Measurements from ENCODE around the gene MED25.

Gene MED25

GRCh38 chr19:49872245-49873128 is 54.4 kb downstream of the MED25 start:
- Histone ChIP-seq H3K36me3 (ENCODE audit: low read length) (no peaks in the 10 kb centered on the region), H4K20me1 (ENCODE audit: low read depth, low read length) (no peaks in the 10 kb centered on the region), H3K4me2 (ENCODE audit: low read depth, low read length, poor library complexity, severe bottlenecking) (no peak overlapping the region), H3K79me2 (ENCODE audit: insufficient read depth, low read length) (peaks cover 9% of the 10 kb centered on the region; the same call in 1 of the 2 replicates), H3K27me3 (ENCODE audit: low read length) (no peaks in the 10 kb centered on the region), H3K9me3 (ENCODE audit: insufficient read depth, low read length) (0 out of 2 replicates have a peak, but pooled peaks cover 4% of the 10 kb centered on the region), H3K4me3 (ENCODE audit: insufficient read depth, low read length, poor library complexity, severe bottlenecking) (no peak overlapping the region), H3K9me2 (replicated peaks; ENCODE audit: insufficient read depth, low read length) (no peaks in the 10 kb centered on the region), H3K27ac (ENCODE audit: low read depth, low read length) (no peak overlapping the region), H2AFZ (ENCODE audit: low read depth, low read length, severe bottlenecking) (no peak overlapping the region), H3K9ac (ENCODE audit: low read length) (no peak overlapping the region), H3F3A (ENCODE audit: insufficient read depth) (peaks cover 19% of the 10 kb centered on the region; the same call in 1 of the 2 replicates)
- TF ChIP-seq EZH2phosphoT487 (conservative IDR thresholded peaks at IDR 0.05; ENCODE audit: low read length) = no peak
- TF ChIP-seq CTCF (IDR thresholded peaks at IDR 0.05; ENCODE audit: insufficient read depth, low read length, poor library complexity, severe bottlenecking) = no peak

- TF ChIP-seq CTCF (IDR thresholded peaks at IDR 0.05; ENCODE audit: insufficient read depth, low read length, poor library complexity, severe bottlenecking) (no peak), EZH2phosphoT487 (conservative IDR thresholded peaks at IDR 0.05; ENCODE audit: low read length) (no peak)
- H3K36me3 ChIP-seq (ENCODE audit: low read length) = no peaks in the 10 kb centered on the region
- 0 out of 2 replicates have a peak, but pooled peaks cover 15% of the 10 kb centered on the region for H3F3A ChIP-seq (ENCODE audit: insufficient read depth)
- H3K4me3 ChIP-seq (ENCODE audit: insufficient read depth, low read length, poor library complexity, severe bottlenecking) = no peak overlapping the region
- no peak overlapping the region for H3K27ac ChIP-seq (ENCODE audit: low read depth, low read length)
- H4K20me1 ChIP-seq (ENCODE audit: low read depth, low read length) = no peaks in the 10 kb centered on the region
- no peak overlapping the region for H3K4me2 ChIP-seq (ENCODE audit: low read depth, low read length, poor library complexity, severe bottlenecking)
- no peaks in the 10 kb centered on the region for H3K27me3 ChIP-seq (ENCODE audit: low read length)
- H2AFZ ChIP-seq (ENCODE audit: low read depth, low read length, severe bottlenecking) = no peak overlapping the region
- 0 out of 2 replicates have a peak, but pooled peaks cover 3% of the 10 kb centered on the region for H3K9me3 ChIP-seq (ENCODE audit: insufficient read depth, low read length)
- no peak overlapping the region for H3K9ac ChIP-seq (ENCODE audit: low read length)
- H3K79me2 ChIP-seq (ENCODE audit: insufficient read depth, low read length) = peaks cover 9% of the 10 kb centered on the region; the same call in 1 of the 2 replicates
- H3K9me2 ChIP-seq (replicated peaks; ENCODE audit: insufficient read depth, low read length) = no peaks in the 10 kb centered on the region
Measured at GRCh38 chr19:49873129-49873521, 55.0 kb downstream of the MED25 start.

GRCh38 chr19:49873834-49874233 is 55.7 kb downstream of the MED25 start:
- H2AFZ ChIP-seq (ENCODE audit: low read depth, low read length, severe bottlenecking) = no peak overlapping the region
- H3K4me2 ChIP-seq (ENCODE audit: low read depth, low read length, poor library complexity, severe bottlenecking) = no peak overlapping the region
- H3K27ac ChIP-seq (ENCODE audit: low read depth, low read length) = no peak overlapping the region
- no peak overlapping the region for H3K9ac ChIP-seq (ENCODE audit: low read length)
- H3K79me2 ChIP-seq (ENCODE audit: insufficient read depth, low read length) = peaks cover 9% of the 10 kb centered on the region; the same call in 1 of the 2 replicates
- no peaks in the 10 kb centered on the region for H3K27me3 ChIP-seq (ENCODE audit: low read length)
- no peaks in the 10 kb centered on the region for H3K9me3 ChIP-seq (ENCODE audit: insufficient read depth, low read length)
- no peaks in the 10 kb centered on the region for H3K9me2 ChIP-seq (replicated peaks; ENCODE audit: insufficient read depth, low read length)
- 0 out of 2 replicates have a peak, but pooled peaks cover 8% of the 10 kb centered on the region for H3F3A ChIP-seq (ENCODE audit: insufficient read depth)
- TF ChIP-seq CTCF (IDR thresholded peaks at IDR 0.05; ENCODE audit: insufficient read depth, low read length, poor library complexity, severe bottlenecking) (no peak), EZH2phosphoT487 (conservative IDR thresholded peaks at IDR 0.05; ENCODE audit: low read length) (no peak)
- H3K4me3 ChIP-seq (ENCODE audit: insufficient read depth, low read length, poor library complexity, severe bottlenecking) = no peak overlapping the region
- no peaks in the 10 kb centered on the region for H4K20me1 ChIP-seq (ENCODE audit: low read depth, low read length)
- no peaks in the 10 kb centered on the region for H3K36me3 ChIP-seq (ENCODE audit: low read length)
